GM23338 (cell line): ENCODE measurements around the gene PPP1R12C. TPM values are rescaled to one million over a fixed set of nuclear protein-coding genes. Genes with fewer than 3 reads are reported as not detected.

Source experiments
- ATAC-seq: fragments of 200-7000 bp; cut with Tn5 transposase; 3 replicates; pipeline ENCODE4 v1.9.1; 2020
- DNase-seq: peaks from one replicate; pipeline ENCODE4 v3.0.0-alpha.2; 2015; ENCODE audit warnings: low spot score
- H2AFZ ChIP-seq: fragments of 200-600 bp; sonication (generic); 2 replicates; pipeline ENCODE4 v1.8.0; 2016; ENCODE audit warnings: antibody characterized with exemption, mild to moderate bottlenecking, moderate library complexity
- H3F3A ChIP-seq: fragments of 200-600 bp; sonication (generic); replicated peaks from 2 replicates; pipeline ENCODE4 v1.8.0; 2017; ENCODE audit warnings: antibody characterized with exemption, mixed run types, low read depth
- H3K27ac ChIP-seq: fragments of 200-600 bp; sonication (generic); 2 replicates; pipeline ENCODE4 v1.6.1; 2016; ENCODE audit warnings: low read depth
- H3K27me3 ChIP-seq: fragments of 200-600 bp; sonication (generic); 2 replicates; pipeline ENCODE4 v1.8.0; 2016; ENCODE audit warnings: mild to moderate bottlenecking, mixed run types, moderate library complexity; ENCODE audit not compliant: insufficient read depth
- H3K36me3 ChIP-seq: fragments of 200-600 bp; sonication (generic); 2 replicates; pipeline ENCODE4 v1.8.0; 2016; ENCODE audit warnings: mild to moderate bottlenecking; ENCODE audit not compliant: insufficient read depth
- H3K4me1 ChIP-seq: fragments of 200-600 bp; sonication (generic); 2 replicates; pipeline ENCODE4 v1.8.0; 2016; ENCODE audit warnings: mild to moderate bottlenecking, moderate library complexity; ENCODE audit not compliant: insufficient read depth
- H3K4me2 ChIP-seq: fragments of 200-600 bp; sonication (generic); 2 replicates; pipeline ENCODE4 v1.7.1; 2017; ENCODE audit warnings: mixed run types
- H3K4me3 ChIP-seq: fragments of 200-600 bp; sonication (generic); 2 replicates; pipeline ENCODE4 v1.6.1; 2016; ENCODE audit warnings: mixed run types
- H3K79me2 ChIP-seq: fragments of 200-600 bp; sonication (generic); replicated peaks from 2 replicates; pipeline ENCODE4 v1.8.0; 2017; ENCODE audit warnings: mild to moderate bottlenecking; ENCODE audit not compliant: insufficient read depth
- H3K9me2 ChIP-seq: fragments of 200-600 bp; sonication (generic); 2 replicates; pipeline ENCODE4 v1.8.0; 2017; ENCODE audit not compliant: insufficient read depth
- H4K20me1 ChIP-seq: fragments of 200-600 bp; sonication (generic); replicated peaks from 2 replicates; pipeline ENCODE4 v1.8.0; 2017; ENCODE audit warnings: mild to moderate bottlenecking; ENCODE audit not compliant: insufficient read depth
- H3K27ac Mint-ChIP-seq: 2 replicates; pipeline ENCODE4 v1.8.0; 2020; ENCODE audit warnings: inconsistent platforms, mild to moderate bottlenecking, moderate library complexity, mixed read lengths
- H3K27me3 Mint-ChIP-seq: 3 replicates; pipeline ENCODE4 v1.8.0; 2022; ENCODE audit warnings: low read depth, mild to moderate bottlenecking, moderate library complexity, mixed read lengths, inconsistent platforms; ENCODE audit not compliant: insufficient read depth, poor library complexity
- H3K36me3 Mint-ChIP-seq: 3 replicates; pipeline ENCODE4 v1.8.0; 2021; ENCODE audit warnings: low read depth, mild to moderate bottlenecking, inconsistent platforms, moderate library complexity, mixed read lengths
- H3K4me1 Mint-ChIP-seq: 3 replicates; pipeline ENCODE4 v1.8.0; 2020; ENCODE audit warnings: mild to moderate bottlenecking, inconsistent platforms, mixed read lengths
- H3K4me3 Mint-ChIP-seq: 3 replicates; pipeline ENCODE4 v1.8.0; 2021; ENCODE audit warnings: moderate library complexity, mild to moderate bottlenecking, inconsistent platforms, mixed read lengths
- H3K9me3 Mint-ChIP-seq: 3 replicates; pipeline ENCODE4 v1.8.0; 2020; ENCODE audit warnings: moderate library complexity, mild to moderate bottlenecking, inconsistent platforms, mixed read lengths
- JUNB ChIP-seq: IDR thresholded peaks from one replicate; pipeline ENCODE4 v1.6.1; 2016; ENCODE audit warnings: antibody characterized with exemption; ENCODE audit not compliant: unreplicated experiment
- REST ChIP-seq: IDR thresholded peaks from one replicate; pipeline ENCODE4 v1.6.1; 2018; ENCODE audit warnings: antibody characterized with exemption; ENCODE audit not compliant: unreplicated experiment
- ZNF462 ChIP-seq: fragments of 250-450 bp; sonication (Bioruptor Pico); IDR thresholded peaks from 2 replicates; pipeline ENCODE4 v1.5.0; 2020; ENCODE audit warnings: mild to moderate bottlenecking, moderate library complexity
- polyA plus RNA-seq: library from polyadenylated mRNA; unstranded; fragments of >200 nt; fragmentation: Nextera tagmentation; extraction: Ambion mirVana; gene quantifications from 2 replicates; pipeline ENCODE4 v1.2.1, GENCODE V29; 2016
- total RNA-seq: library from RNA; depleted of rRNA; stranded (reverse); fragments of >200 nt; shearing (Covaris generic); gene quantifications from 2 replicates; pipeline ENCODE4 v1.2.3, GENCODE V29; 2014
- TF ChIP-seq, protein P1 (sequence below), 2 experiments: fragments of 200-600 bp in 1 of 2; sonication (generic) in 1 of 2; conservative IDR thresholded peaks; 2 replicates each; pipeline versions ENCODE4 v1.5.1 to v1.6.1; 2016 to 2017; ENCODE audit warnings: antibody characterized with exemption in 2 of 2, low read depth in 2 of 2, mild to moderate bottlenecking in 2 of 2, moderate library complexity in 1 of 2

Gene PPP1R12C
- total and polyA plus RNA-seq, 2 experiments from 2014 or later, result 33.2 to 83.9 TPM

- no peaks in the 10 kb centered on the region for H3K4me1 ChIP-seq
- no peaks in the 10 kb centered on the region for H3K27me3 ChIP-seq
- no peaks in the 10 kb centered on the region for H3K79me2 ChIP-seq
- no peak overlapping the region for H3K27ac Mint-ChIP-seq
- no peak overlapping the region for H2AFZ ChIP-seq
- H3F3A ChIP-seq, result 0 out of 2 replicates have a peak, but pooled peaks cover 3% of the 10 kb centered on the region
- no peaks in the 10 kb centered on the region for H3K4me1 Mint-ChIP-seq
- H3K4me3 ChIP-seq, result no peak overlapping the region
- H3K27me3 Mint-ChIP-seq, result peaks cover 1% of the 10 kb centered on the region
- no peak overlapping the region for H3K4me3 Mint-ChIP-seq
- peaks cover 72% of the 10 kb centered on the region for H3K36me3 Mint-ChIP-seq
- no peak for TF ChIP-seq ZNF462 (CRISPR knock-in tag)
- H3K27ac ChIP-seq, result no peak overlapping the region
- no peaks in the 10 kb centered on the region for H3K9me2 ChIP-seq
- H4K20me1 ChIP-seq, result peaks cover 18% of the 10 kb centered on the region
- no peak overlapping the region for H3K4me2 ChIP-seq
- no peaks in the 10 kb centered on the region for H3K9me3 Mint-ChIP-seq
- peaks cover 41% of the 10 kb centered on the region for H3K36me3 ChIP-seq
- no peak for ATAC-seq
- DNase-seq, result no peak
These were observed 63.7 kb downstream of the PPP1R12C start for GRCh38 chr19:55053735-55054134.

- no peak for ATAC-seq
- Histone ChIP-seq H3K36me3 (peaks cover 28% of the 10 kb centered on the region), H3K4me1 (no peaks in the 10 kb centered on the region), H3K27ac (no peak overlapping the region), H3F3A (0 out of 2 replicates have a peak, but pooled peaks cover 3% of the 10 kb centered on the region), H3K27me3 (no peaks in the 10 kb centered on the region), H3K4me2 (no peak overlapping the region), H3K79me2 (no peaks in the 10 kb centered on the region), H4K20me1 (peaks cover 14% of the 10 kb centered on the region), H3K9me2 (no peaks in the 10 kb centered on the region), H2AFZ (no peak overlapping the region), H3K4me3 (no peak overlapping the region)
- H3K4me3 Mint-ChIP-seq, result no peak overlapping the region
- DNase-seq, result no peak
- no peak overlapping the region for H3K27ac Mint-ChIP-seq
- peaks cover 67% of the 10 kb centered on the region for H3K36me3 Mint-ChIP-seq
- TF ChIP-seq REST (no peak), JUNB (no peak)
- TF ChIP-seq, protein P1, sequence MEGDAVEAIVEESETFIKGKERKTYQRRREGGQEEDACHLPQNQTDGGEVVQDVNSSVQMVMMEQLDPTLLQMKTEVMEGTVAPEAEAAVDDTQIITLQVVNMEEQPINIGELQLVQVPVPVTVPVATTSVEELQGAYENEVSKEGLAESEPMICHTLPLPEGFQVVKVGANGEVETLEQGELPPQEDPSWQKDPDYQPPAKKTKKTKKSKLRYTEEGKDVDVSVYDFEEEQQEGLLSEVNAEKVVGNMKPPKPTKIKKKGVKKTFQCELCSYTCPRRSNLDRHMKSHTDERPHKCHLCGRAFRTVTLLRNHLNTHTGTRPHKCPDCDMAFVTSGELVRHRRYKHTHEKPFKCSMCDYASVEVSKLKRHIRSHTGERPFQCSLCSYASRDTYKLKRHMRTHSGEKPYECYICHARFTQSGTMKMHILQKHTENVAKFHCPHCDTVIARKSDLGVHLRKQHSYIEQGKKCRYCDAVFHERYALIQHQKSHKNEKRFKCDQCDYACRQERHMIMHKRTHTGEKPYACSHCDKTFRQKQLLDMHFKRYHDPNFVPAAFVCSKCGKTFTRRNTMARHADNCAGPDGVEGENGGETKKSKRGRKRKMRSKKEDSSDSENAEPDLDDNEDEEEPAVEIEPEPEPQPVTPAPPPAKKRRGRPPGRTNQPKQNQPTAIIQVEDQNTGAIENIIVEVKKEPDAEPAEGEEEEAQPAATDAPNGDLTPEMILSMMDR (conservative IDR thresholded peaks at IDR 0.05; ENCODE audit: low read depth in 2 of 2), result no peak
- no peaks in the 10 kb centered on the region for H3K9me3 Mint-ChIP-seq
- no peaks in the 10 kb centered on the region for H3K4me1 Mint-ChIP-seq
- no peaks in the 10 kb centered on the region for H3K27me3 Mint-ChIP-seq
These were observed 66.5 kb downstream of the PPP1R12C start for GRCh38 chr19:55050749-55051532.
